Natural killer cell treated with Interleukin-12 subunit alpha and Interleukin-12 subunit beta and Interleukin-15 and Interleukin-18, amount 100 ng/mL, for 72 hours (primary cell): ENCODE measurements around the gene CMTM7. TPM values are rescaled to one million over a fixed set of nuclear protein-coding genes. Genes with fewer than 3 reads are reported as not detected.

ENCODE experiments used
- ATAC-seq, 2 donors: fragments of 150-1000 bp; cut with Tn5 transposase in 1 of 2; sonication (Bioruptor Pico), chemical (Tn5 transposase) in 1 of 2; 2 replicates each; pipeline ENCODE4 v1.10.0; 2021
- DNase-seq: peaks from one replicate; pipeline ENCODE4 v3.0.0; 2022; ENCODE audit warnings: low spot score
- H3K27ac Mint-ChIP-seq, 2 donors: 1 replicate in 1 of 2; 2 replicates in 1 of 2; pipeline ENCODE4 v1.8.0; 2022; ENCODE audit warnings: mixed read lengths in 2 of 2, mild to moderate bottlenecking in 1 of 2, moderate library complexity in 1 of 2
- H3K27me3 Mint-ChIP-seq, 2 donors: 1 replicate in 1 of 2; 2 replicates in 1 of 2; pipeline ENCODE4 v1.8.0; 2022; ENCODE audit warnings: mixed read lengths in 2 of 2
- H3K36me3 Mint-ChIP-seq: one replicate; pipeline ENCODE4 v1.8.0; 2022; ENCODE audit warnings: mixed read lengths
- H3K4me1 Mint-ChIP-seq, 2 donors: 1 replicate in 1 of 2; 2 replicates in 1 of 2; pipeline ENCODE4 v1.8.0; 2022; ENCODE audit warnings: low read depth in 2 of 2, mixed read lengths in 2 of 2, mild to moderate bottlenecking in 1 of 2
- H3K4me3 Mint-ChIP-seq: one replicate; pipeline ENCODE4 v1.8.0; 2022; ENCODE audit warnings: mixed read lengths
- H3K9me3 Mint-ChIP-seq: 2 replicates; pipeline ENCODE4 v1.8.0; 2022; ENCODE audit warnings: mixed read lengths
- total RNA-seq, 2 donors: library from RNA; stranded (reverse); gene quantifications; one replicate each; pipeline ENCODE4 v1.2.3, GENCODE V29; 2022

The CMTM7 gene
- total RNA-seq, 2 donors from 2014 or later, result 17.5 to 34.5 TPM

DNA sequence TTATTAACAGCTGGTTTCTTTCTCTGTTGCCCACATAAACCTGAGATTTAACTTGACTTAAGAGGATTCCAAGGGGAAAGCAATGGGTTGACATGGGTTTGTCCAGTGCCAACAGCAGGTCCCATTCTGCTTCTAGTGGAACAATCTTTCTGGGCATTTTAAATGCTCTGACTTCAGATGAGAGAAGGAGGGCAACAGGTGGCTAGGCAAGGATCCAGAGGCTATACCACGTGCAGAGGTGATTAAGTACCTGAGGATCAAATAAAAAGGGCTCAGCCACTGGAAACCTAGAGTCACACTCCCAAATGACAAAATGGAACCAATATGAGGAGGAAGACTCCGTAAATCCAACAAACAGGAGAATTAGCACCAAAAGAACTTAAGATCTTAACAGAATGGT is 82.5 kb downstream of the CMTM7 start:
- no peak overlapping the region for H3K4me3 Mint-ChIP-seq
- H3K27ac Mint-ChIP-seq, result no peak overlapping the region
- peaks cover 8% of the 10 kb centered on the region for H3K36me3 Mint-ChIP-seq
- H3K4me1 Mint-ChIP-seq, result peaks cover 12 to 39% of the 10 kb centered on the region in 2 donors
- DNase-seq (no peak), ATAC-seq (no peak)
- no peaks in the 10 kb centered on the region for H3K9me3 Mint-ChIP-seq
- no peaks in the 10 kb centered on the region for H3K27me3 Mint-ChIP-seq

DNA sequence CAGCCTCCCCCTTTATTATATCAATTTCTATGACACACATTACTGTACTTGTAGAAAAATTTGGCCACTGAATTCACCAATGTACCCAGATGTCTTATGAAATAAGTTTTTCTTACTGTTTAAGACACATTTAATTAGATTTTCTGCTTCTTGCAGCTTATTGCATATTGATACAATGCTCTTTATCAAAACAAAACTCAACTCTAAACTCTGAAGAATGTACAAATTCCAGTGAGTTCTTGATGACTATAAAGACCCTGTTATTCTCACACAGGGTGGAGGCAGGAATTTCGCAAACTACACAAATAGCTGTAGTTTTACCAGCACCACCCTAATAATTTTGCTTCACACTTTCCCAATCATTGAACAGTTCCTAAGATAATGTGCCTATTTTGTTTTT is 89.0 kb downstream of the CMTM7 start:
- DNase-seq (no peak), ATAC-seq (no peak)
- Mint-ChIP-seq H3K9me3 (no peaks in the 10 kb centered on the region), H3K4me3 (no peak overlapping the region), H3K4me1 (peaks cover 28 to 30% of the 10 kb centered on the region in 2 donors), H3K27me3 (no peaks in the 10 kb centered on the region), H3K36me3 (peaks cover 25% of the 10 kb centered on the region), H3K27ac (no peak overlapping the region)

DNA sequence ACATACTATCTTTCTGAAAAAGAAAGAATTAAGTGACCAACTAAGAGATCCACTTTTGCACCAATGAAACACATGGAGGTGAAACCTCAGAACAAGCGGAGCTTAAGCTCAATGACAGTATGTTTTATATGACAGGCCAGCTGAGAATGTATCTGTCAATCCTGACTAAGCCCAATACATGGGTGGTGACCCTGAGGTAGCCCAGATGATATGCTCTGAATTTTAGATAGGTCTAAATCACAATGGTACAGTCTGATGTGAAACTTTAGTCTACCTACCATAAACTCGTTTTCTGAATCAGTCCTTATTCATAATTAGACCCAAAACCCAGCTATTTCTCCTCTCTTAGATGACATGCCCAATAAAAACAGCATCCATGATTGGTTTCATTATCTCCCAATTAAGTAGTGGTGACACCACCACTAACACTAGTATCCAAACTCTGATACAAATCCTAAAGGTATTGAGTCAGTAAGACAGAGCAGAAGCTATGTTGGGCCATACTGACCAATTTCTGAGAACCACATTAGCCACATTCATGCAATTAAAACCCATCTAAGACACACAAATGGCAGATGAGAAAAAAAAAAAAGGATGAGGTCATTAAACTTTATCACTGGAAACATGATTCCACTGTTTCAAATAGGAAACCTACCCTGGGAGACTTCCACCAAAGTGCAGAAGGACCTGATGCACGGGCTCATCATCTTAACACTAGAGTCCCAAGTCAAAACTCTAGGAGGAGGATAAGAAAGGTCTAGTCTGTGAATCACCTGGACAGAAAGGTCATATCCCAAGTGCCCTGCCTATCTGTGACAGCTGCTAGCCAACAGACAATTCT is 90.4 kb downstream of the CMTM7 start:
- peaks cover 26 to 30% of the 10 kb centered on the region in 2 donors for H3K4me1 Mint-ChIP-seq
- DNase-seq (no peak), ATAC-seq (peak in 1 of 2 donors; percentile 80)
- peaks cover 25% of the 10 kb centered on the region for H3K36me3 Mint-ChIP-seq
- H3K4me3 Mint-ChIP-seq, result no peak overlapping the region
- no peaks in the 10 kb centered on the region for H3K27me3 Mint-ChIP-seq
- no peaks in the 10 kb centered on the region for H3K9me3 Mint-ChIP-seq
- H3K27ac Mint-ChIP-seq, result no peak overlapping the region

DNA sequence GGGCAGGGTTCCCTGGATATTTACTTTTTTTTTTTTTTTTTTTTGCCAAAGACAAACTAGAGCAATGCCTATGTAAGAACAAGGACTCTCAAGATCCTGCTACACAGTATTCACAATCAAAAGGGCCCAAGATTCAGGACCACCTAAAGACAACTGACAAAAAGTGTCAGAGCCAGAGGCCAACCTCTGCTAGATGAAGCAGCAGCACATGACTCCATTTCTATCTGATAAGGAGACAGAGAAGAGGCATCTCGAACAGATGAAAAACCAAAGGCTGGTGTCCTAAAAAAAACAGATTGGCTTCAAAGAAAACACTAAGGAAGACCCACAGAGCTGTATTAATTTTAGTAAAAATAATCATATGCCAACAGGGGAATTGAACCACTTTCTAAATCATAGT is 91.0 kb downstream of the CMTM7 start:
- Mint-ChIP-seq H3K4me3 (no peak overlapping the region), H3K9me3 (no peaks in the 10 kb centered on the region), H3K4me1 (peaks cover 24 to 30% of the 10 kb centered on the region in 2 donors), H3K36me3 (peaks cover 24% of the 10 kb centered on the region), H3K27ac (no peak overlapping the region), H3K27me3 (no peaks in the 10 kb centered on the region)
- ATAC-seq (no peak), DNase-seq (no peak)

DNA sequence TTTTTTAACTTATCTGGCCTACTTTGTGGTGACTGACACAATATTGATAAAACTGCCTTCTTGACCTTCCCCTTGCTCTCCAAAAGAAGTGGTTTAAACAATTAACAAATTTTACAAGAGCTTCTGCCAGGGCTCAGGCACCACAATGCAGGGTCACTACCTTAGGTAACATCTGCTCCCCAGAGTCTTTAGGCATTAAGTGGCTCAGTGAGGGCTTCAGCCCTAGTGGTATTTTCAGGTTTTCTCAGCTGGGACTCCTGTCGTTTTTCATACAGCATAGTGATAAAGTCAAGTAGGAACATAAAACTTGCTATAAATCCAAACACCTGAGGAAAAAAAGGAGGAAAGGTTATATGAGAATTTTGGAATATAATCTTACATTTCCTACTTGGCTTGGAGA is 92.1 kb downstream of the CMTM7 start:
- no peaks in the 10 kb centered on the region for H3K27me3 Mint-ChIP-seq

DNA sequence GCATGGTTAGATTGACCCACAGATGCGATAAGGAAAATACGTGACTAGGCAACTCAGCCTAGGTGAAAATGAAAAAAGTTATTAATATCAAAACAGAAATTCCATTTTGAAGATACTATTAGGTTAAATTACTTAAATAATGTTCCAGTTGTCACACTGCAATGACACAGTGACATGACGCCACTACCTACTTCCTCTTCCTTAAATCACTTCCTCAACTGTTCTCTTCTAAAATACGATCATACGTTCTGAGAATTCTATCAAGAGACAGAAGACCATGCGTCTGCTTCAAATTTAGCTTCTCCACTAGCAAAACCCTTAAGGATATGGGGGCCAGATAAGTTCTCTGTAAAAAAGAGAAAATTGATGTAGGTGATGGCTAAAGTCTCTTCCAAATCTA is 92.8 kb downstream of the CMTM7 start:
- Mint-ChIP-seq H3K36me3 (peaks cover 24% of the 10 kb centered on the region), H3K27ac (peak overlapping the region; percentile 7 to 33), H3K4me1 (peaks cover 19 to 30% of the 10 kb centered on the region in 2 donors), H3K9me3 (no peaks in the 10 kb centered on the region), H3K27me3 (no peaks in the 10 kb centered on the region), H3K4me3 (no peak overlapping the region)
- DNase-seq (no peak), ATAC-seq (no peak)

More for the DNA sequence above, 92.1 kb downstream of the CMTM7 start:
- H3K36me3 Mint-ChIP-seq, result peaks cover 24% of the 10 kb centered on the region
- H3K4me3 Mint-ChIP-seq, result no peak overlapping the region
- peaks cover 19 to 30% of the 10 kb centered on the region in 2 donors for H3K4me1 Mint-ChIP-seq
- no peak for DNase-seq
- peak overlapping the region in 1 of 2 donors; percentile 33 for H3K27ac Mint-ChIP-seq
- H3K9me3 Mint-ChIP-seq, result no peaks in the 10 kb centered on the region
- ATAC-seq, result no peak

DNA sequence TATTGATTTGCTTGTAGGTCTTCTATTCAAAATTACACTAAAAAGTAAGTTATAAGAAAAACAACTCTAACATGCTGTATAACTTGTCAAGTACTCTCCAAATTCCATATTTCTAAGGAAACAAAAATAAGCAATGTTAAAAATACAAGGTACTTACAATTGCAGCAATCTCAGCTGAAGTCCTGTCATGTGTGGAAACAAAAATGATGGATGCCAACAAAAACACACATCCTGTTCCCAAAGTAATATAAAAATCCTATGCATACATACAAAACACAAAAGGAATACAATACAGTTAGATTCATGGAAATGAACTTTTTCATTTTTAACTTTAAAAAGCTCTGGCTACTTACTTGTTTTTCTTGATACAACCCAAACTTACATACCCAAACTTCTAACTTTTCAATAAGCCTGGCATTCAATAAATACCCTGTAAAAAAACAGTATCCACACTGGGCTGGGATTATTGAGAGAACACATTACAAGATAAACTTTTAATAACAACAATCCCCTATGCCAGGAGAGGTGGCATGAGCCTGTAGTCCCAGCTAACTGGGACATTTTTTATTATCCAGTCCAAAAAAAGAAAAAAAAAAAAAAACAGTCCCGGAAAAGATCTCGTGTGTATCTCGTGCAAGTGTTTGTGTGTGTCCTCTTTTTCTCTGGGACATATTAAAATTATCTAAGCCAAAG is 96.3 kb downstream of the CMTM7 start:
- no peaks in the 10 kb centered on the region for H3K9me3 Mint-ChIP-seq
- H3K4me1 Mint-ChIP-seq, result peaks cover 10 to 16% of the 10 kb centered on the region in 2 donors
- H3K4me3 Mint-ChIP-seq, result no peak overlapping the region
- peaks cover 10% of the 10 kb centered on the region for H3K36me3 Mint-ChIP-seq
- ATAC-seq, result no peak
- DNase-seq, result no peak
- no peaks in the 10 kb centered on the region for H3K27me3 Mint-ChIP-seq
- H3K27ac Mint-ChIP-seq, result peak overlapping the region in 1 of 2 donors; percentile 39

DNA sequence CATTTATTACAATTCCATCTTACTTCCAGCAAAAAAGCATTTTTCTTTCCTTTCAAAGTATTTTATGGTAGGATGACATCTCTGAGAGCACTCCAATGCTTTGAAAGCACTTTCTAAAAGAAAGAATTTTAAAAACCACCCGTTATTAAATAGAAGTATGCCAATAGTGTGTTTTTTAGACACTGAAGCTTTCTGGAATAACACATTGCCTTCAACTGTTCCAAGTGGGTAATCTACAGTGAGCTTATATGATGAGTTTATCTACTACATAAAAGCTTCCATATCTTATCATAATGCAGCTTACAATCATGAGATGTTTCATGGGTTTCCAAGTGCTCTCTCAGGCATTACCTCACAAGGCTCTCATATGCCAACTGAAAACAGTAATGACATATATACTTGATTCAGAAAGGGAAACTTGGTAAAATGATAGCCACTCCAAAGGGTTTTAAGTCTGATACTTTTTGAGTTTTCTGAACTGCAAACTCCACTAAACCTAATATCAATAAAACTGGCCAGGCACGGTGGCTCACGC is 96.9 kb downstream of the CMTM7 start:
- Mint-ChIP-seq H3K27ac (peak overlapping the region in 1 of 2 donors; percentile 39), H3K4me3 (no peak overlapping the region), H3K4me1 (peaks cover 10 to 16% of the 10 kb centered on the region in 2 donors), H3K9me3 (no peaks in the 10 kb centered on the region), H3K36me3 (peaks cover 10% of the 10 kb centered on the region), H3K27me3 (no peaks in the 10 kb centered on the region)
- DNase-seq (no peak), ATAC-seq (no peak)

DNA sequence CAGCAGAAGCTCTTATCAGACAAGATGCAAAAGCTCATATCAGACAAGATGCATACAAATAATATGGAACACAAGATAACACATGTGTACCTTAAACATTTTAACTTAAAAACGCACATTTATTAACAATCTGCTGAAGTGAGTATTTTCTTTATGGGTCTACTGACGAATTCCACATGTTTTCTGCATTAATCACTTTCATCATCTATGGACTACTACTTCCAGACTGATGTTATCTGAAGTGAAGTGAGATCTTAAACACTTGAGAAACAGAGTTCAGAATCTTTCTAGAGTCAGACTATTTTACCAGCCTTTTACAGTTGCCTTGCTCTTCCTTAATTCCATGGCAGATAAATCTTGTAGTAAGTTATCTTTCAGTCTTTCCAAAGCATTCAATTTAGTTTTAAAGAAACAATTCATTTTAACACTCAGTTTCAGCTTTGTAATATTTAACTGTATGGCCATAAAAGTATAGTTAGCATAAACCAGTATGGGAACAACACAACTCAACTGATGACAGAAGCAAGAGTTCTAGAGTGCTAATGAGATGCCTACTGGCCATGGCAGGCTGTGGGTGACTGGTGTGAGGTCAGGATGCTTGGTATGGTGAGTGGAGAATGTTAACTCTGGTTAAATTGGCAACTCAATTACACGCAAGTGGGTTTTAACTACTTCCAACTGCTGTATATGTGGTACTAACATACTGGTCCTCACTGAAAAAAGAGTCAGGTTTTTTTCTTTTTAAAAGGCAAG is 101.2 kb downstream of the CMTM7 start:
- no peak for DNase-seq
- no peaks in the 10 kb centered on the region for H3K27me3 Mint-ChIP-seq
- no peak overlapping the region for H3K27ac Mint-ChIP-seq
- peaks cover 6% of the 10 kb centered on the region for H3K36me3 Mint-ChIP-seq
- peak; percentile 33 to 59 for ATAC-seq
- peaks cover 8% of the 10 kb centered on the region in 2 donors for H3K4me1 Mint-ChIP-seq
- H3K4me3 Mint-ChIP-seq, result no peak overlapping the region
- no peaks in the 10 kb centered on the region for H3K9me3 Mint-ChIP-seq

DNA sequence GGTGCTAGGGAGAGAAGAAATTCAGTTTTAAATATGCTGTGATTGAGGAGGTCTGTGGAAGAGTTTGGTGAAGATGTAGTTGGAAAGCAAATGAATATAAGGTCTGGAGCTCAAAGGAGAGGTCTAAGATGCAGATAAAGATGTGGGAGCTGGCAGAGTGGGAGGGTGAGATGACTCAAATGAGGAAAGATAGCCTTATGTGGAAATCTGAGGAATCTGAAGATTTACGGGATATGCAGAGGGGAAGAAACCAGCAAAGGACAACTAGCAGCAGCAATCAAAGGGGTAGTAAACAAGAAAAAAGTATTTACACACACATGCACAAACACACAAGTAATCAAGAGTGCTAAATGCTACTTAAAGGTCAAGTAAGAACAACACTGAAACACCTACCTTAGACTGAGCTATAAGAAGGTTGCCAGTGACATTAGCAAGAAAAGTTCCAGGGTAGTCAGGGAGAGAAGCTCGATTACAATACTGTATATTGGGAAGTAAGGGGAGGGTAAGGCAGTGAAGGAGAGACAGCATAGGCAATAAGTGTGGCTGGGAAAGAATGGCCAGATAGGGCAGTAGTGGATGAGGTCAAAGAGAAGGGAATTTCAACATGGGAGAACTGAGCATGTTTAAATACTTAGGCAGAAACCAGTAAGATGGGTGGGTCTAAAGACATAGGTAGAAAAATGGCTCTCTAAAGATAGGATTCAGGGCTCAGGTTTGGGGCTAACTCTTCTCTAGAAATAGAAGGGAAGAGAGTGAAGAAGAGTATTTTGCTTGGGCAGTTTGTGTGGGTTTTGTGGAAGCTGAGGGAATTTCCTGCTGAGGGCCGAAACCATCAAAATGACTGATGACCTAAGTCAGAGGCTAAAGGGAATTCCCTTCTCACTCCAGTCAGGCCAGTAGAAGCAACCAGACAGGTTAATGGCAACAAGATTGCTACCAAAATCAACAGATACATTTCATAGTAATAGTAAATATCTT is 102.1 kb downstream of the CMTM7 start:
- DNase-seq (peak; percentile 65), ATAC-seq (peak; percentile 73 to 87)
- no peak overlapping the region for H3K27ac Mint-ChIP-seq
- H3K4me1 Mint-ChIP-seq, result peaks cover 8 to 14% of the 10 kb centered on the region in 2 donors
- peaks cover 6% of the 10 kb centered on the region for H3K36me3 Mint-ChIP-seq
- H3K27me3 Mint-ChIP-seq, result no peaks in the 10 kb centered on the region
- H3K4me3 Mint-ChIP-seq, result no peak overlapping the region
- no peaks in the 10 kb centered on the region for H3K9me3 Mint-ChIP-seq

DNA sequence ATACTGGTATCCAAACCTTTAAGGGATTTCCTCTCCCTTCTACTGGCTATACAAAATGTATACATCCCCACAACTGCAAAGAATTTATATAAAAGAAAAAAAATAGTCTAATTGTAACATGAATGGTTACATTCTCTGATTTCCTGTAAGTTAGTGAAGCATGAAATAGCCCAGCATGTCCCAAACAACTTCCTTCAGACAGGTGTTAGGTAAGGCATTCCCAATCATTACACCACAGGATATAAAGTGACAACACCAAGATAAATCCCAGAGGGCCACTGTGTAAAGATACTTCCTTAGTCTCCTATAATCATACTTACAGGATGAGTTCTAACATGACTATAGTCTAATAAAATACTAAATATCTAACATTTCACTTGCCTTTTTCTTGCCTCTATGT is 103.4 kb downstream of the CMTM7 start:
- Mint-ChIP-seq H3K27ac (peak overlapping the region in 1 of 2 donors; percentile 31), H3K4me3 (no peak overlapping the region), H3K27me3 (no peaks in the 10 kb centered on the region), H3K9me3 (no peaks in the 10 kb centered on the region), H3K4me1 (peaks cover 14 to 21% of the 10 kb centered on the region in 2 donors), H3K36me3 (peaks cover 6% of the 10 kb centered on the region)
- DNase-seq, result no peak
- no peak for ATAC-seq

DNA sequence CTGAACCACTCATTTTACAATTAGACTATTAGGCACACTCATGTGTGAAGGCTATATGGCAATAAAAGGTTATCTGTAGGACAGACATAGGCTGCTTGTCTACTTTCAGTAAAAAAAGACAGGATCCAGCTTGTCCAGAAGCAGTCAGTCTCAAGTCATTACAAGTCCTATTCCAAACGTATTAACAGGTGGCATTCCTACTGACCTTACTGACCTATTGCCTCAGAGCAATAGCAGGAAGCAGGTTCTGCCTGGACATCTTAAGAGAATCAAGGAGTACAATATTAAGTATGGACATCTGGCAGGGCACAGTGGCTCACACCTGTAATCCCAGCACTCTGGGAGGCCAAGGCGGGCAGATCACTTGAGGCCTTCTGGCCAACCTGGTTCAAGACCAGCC is 104.0 kb downstream of the CMTM7 start:
- Mint-ChIP-seq H3K9me3 (no peaks in the 10 kb centered on the region), H3K27me3 (no peaks in the 10 kb centered on the region), H3K36me3 (peaks cover 6% of the 10 kb centered on the region), H3K27ac (peak overlapping the region in 1 of 2 donors; percentile 31), H3K4me3 (no peak overlapping the region), H3K4me1 (peaks cover 14 to 26% of the 10 kb centered on the region in 2 donors)
- ATAC-seq, result no peak
- no peak for DNase-seq
